ENCODE measurements around the gene TNNI3. TPM values are rescaled to one million over a fixed set of nuclear protein-coding genes. Genes with fewer than 3 reads are reported as not detected.
"Not testable (repeated sequence)": the region's sequence is repeated elsewhere in the genome, so short reads cannot be mapped to it uniquely, and the experiment has no call there.

Gene TNNI3
- total RNA-seq, 4 donors from 2014 or later, result 1.6 to 6.2 (median 5.5) TPM

DNA sequence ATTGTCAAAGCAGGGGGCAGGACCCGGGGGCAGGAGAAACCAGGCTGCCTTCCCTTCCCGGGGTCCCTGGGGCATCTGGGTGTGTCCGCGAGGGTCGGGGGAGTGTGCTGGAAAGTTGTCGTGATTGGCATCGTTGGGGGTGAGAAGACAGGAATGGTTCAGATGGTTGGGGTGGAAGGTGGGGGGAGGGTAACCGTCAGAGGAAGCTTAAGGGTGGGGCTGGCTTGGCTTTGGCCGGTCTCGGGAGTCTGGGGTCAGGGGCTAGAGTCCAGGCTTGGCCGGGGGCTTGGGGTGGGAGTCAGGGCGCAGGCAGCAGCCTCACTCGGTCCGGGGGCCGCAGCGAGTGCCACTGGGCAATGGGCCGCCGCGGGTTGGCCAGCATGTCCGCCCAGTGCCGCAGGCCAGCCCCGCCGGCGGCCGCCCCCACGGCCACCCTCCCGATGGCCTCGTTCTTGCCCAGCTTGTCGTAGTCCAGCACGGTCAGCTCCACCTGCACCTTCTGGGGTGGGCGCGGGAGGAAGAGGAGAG lies 15.7 kb upstream of the TNNI3 start:
- intact Hi-C loops (cut with DNase I; ENCODE audit: low total_unique reads), result no loop called here
- in situ Hi-C loops (cut with MboI; ENCODE audit: low sequenced_read_pairs in 4 of 4), result no loop called here
- peaks cover 96 to 100% (median 100%) of the 10 kb centered on the region in 3 donors for H3K27me3 ChIP-seq
- peak overlapping the region in 3 of 4 donors; percentile 10 to 40 (median 27) for H3K4me3 ChIP-seq
- peaks cover 3 to 7% of the 10 kb centered on the region in 2 donors for H3K4me1 ChIP-seq
- H3K9me3 ChIP-seq, result no peaks in the 10 kb centered on the region
- ATAC-seq (no peak), DNase-seq (no peak)
- no peaks in the 10 kb centered on the region for H3K36me3 ChIP-seq
- H3K27ac ChIP-seq, result no peak overlapping the region
- TF ChIP-seq POLR2A (IDR thresholded peaks at IDR 0.05), result no peak
- TF ChIP-seq, protein P1, sequence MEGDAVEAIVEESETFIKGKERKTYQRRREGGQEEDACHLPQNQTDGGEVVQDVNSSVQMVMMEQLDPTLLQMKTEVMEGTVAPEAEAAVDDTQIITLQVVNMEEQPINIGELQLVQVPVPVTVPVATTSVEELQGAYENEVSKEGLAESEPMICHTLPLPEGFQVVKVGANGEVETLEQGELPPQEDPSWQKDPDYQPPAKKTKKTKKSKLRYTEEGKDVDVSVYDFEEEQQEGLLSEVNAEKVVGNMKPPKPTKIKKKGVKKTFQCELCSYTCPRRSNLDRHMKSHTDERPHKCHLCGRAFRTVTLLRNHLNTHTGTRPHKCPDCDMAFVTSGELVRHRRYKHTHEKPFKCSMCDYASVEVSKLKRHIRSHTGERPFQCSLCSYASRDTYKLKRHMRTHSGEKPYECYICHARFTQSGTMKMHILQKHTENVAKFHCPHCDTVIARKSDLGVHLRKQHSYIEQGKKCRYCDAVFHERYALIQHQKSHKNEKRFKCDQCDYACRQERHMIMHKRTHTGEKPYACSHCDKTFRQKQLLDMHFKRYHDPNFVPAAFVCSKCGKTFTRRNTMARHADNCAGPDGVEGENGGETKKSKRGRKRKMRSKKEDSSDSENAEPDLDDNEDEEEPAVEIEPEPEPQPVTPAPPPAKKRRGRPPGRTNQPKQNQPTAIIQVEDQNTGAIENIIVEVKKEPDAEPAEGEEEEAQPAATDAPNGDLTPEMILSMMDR (IDR thresholded peaks at IDR 0.05 in 4 of 5, conservative IDR thresholded peaks at IDR 0.05 in 1 of 5), result no peak

DNA sequence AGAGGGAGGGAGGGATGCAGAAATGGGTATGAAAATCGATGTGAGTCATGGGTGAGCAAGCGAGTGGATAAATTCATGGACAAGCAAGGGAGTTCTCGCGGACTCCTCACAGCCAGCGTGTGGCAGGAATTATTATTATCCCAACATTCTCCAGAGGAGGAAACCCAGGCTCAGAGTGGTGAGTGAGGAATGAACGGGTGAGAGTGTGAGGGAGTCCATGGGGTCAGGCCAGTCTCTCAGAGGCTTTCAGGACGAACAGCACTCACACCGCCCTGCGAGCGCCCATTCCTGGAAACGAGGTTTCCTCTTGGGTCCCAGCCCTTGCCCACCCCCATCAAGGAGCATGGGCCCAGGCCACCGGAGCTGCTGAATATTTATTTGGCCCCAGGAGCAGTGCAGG lies 15.2 kb upstream of the TNNI3 start:
- H3K27ac ChIP-seq, result no peak overlapping the region
- H3K4me1 ChIP-seq, result peaks cover 3 to 7% of the 10 kb centered on the region in 2 donors
- H3K36me3 ChIP-seq, result no peaks in the 10 kb centered on the region
- peaks cover 93 to 99% (median 99%) of the 10 kb centered on the region in 3 donors for H3K27me3 ChIP-seq
- TF ChIP-seq, protein P1 (IDR thresholded peaks at IDR 0.05 in 4 of 5, conservative IDR thresholded peaks at IDR 0.05 in 1 of 5), result no peak
- no peak for TF ChIP-seq POLR2A (IDR thresholded peaks at IDR 0.05)
- no peak for DNase-seq
- in situ Hi-C loops (cut with MboI; ENCODE audit: low sequenced_read_pairs in 4 of 4) (no loop called here), intact Hi-C loops (cut with DNase I; ENCODE audit: low total_unique reads) (no loop called here)
- no peaks in the 10 kb centered on the region for H3K9me3 ChIP-seq
- ATAC-seq, result no peak
- no peak overlapping the region for H3K4me3 ChIP-seq

- H3K27me3 ChIP-seq, result peaks cover 93 to 99% (median 98%) of the 10 kb centered on the region in 3 donors
- H3K36me3 ChIP-seq; H3K27ac ChIP-seq; ATAC-seq; in situ Hi-C loops (cut with MboI; ENCODE audit: low sequenced_read_pairs in 4 of 4); H3K4me1 ChIP-seq; H3K9me3 ChIP-seq; H3K4me3 ChIP-seq; DNase-seq; intact Hi-C loops (cut with DNase I; ENCODE audit: low total_unique reads): not testable (repeated sequence)
Observed at GRCh38 chr19:55172318-55172717, 14.8 kb upstream of the TNNI3 start.

- intact Hi-C loops (cut with DNase I; ENCODE audit: low total_unique reads), result no loop called here
- Histone ChIP-seq H3K4me1 (peaks cover 7 to 9% of the 10 kb centered on the region in 2 donors), H3K9me3 (no peaks in the 10 kb centered on the region), H3K36me3 (no peaks in the 10 kb centered on the region), H3K27ac (no peak overlapping the region), H3K4me3 (no peak overlapping the region), H3K27me3 (peaks cover 90 to 96% (median 90%) of the 10 kb centered on the region in 3 donors)
- DNase-seq, result no peak
- in situ Hi-C loops (cut with MboI; ENCODE audit: low sequenced_read_pairs in 4 of 4), result no loop called here
- TF ChIP-seq, protein P1 (IDR thresholded peaks at IDR 0.05 in 4 of 5, conservative IDR thresholded peaks at IDR 0.05 in 1 of 5), result no peak
- no peak for ATAC-seq
Observed at GRCh38 chr19:55171440-55171839, 13.9 kb upstream of the TNNI3 start.

DNA sequence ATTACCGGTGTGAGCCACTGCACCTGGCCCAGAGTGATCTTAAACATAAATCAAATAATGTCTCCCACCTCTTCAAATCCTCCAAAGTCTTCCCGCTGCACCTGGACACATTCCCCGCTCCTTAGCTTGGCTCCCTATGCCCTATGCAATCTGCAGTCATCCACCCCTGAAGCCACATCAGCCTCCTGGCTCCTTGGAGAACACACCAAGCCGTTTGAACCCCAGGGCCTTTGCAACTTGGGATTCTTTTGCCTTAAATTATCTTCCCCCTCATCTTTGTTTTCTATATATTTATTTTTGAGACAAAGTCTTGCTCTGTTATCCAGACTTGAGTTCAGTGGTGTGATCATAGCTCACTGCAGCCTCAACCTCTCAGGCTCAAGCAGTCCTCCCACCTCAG lies 11.6 kb upstream of the TNNI3 start:
- Histone ChIP-seq H3K36me3 (no peaks in the 10 kb centered on the region), H3K9me3 (no peaks in the 10 kb centered on the region), H3K27ac (no peak overlapping the region), H3K27me3 (peaks cover 67 to 73% (median 67%) of the 10 kb centered on the region in 3 donors), H3K4me1 (peaks cover 9 to 10% of the 10 kb centered on the region in 2 donors), H3K4me3 (no peak overlapping the region)
- ATAC-seq, result no peak
- intact Hi-C loops (cut with DNase I; ENCODE audit: low total_unique reads) (no loop called here), in situ Hi-C loops (cut with MboI; ENCODE audit: low sequenced_read_pairs in 4 of 4) (loop anchor here in 1 of 4 donors (10.0 kb wide), 1 partner anchor 84 kb away; no protein-coding TSS in a partner anchor)
- DNase-seq, result no peak
- TF ChIP-seq, protein P1 (IDR thresholded peaks at IDR 0.05 in 4 of 5, conservative IDR thresholded peaks at IDR 0.05 in 1 of 5), result no peak
- no peak for TF ChIP-seq POLR2A (IDR thresholded peaks at IDR 0.05)
